ENCODE measurements around the gene MAP3K4.

The MAP3K4 gene

GRCh38 chr6:161127071-161127740 lies 135.6 kb downstream of the MAP3K4 start:
- DNase-seq (ENCODE audit: low read depth): no peak

- no peak for DNase-seq (ENCODE audit: low read depth)
Measured at GRCh38 chr6:161128230-161128629, 136.7 kb downstream of the MAP3K4 start.

- no peak for DNase-seq (ENCODE audit: low read depth)
Measured at GRCh38 chr6:161128680-161129196, 137.2 kb downstream of the MAP3K4 start.

GRCh38 chr6:161130541-161130940 lies 139.0 kb downstream of the MAP3K4 start:
- no peak for DNase-seq (ENCODE audit: low read depth)

GRCh38 chr6:161130967-161131766 lies 139.6 kb downstream of the MAP3K4 start:
- no peak for DNase-seq (ENCODE audit: low read depth)

GRCh38 chr6:161132384-161132783 lies 140.8 kb downstream of the MAP3K4 start:
- DNase-seq (ENCODE audit: low read depth): no peak

GRCh38 chr6:161133963-161134362 lies 142.4 kb downstream of the MAP3K4 start:
- DNase-seq (ENCODE audit: low read depth): no peak

GRCh38 chr6:161134550-161135298 lies 143.2 kb downstream of the MAP3K4 start:
- DNase-seq (ENCODE audit: low read depth): no peak

- DNase-seq (ENCODE audit: low read depth): no peak
Measured at GRCh38 chr6:161135695-161136591, 144.4 kb downstream of the MAP3K4 start.

- DNase-seq (ENCODE audit: low read depth): no peak
Measured at GRCh38 chr6:161136655-161137054, 145.1 kb downstream of the MAP3K4 start.

- DNase-seq (ENCODE audit: low read depth): no peak
Measured at GRCh38 chr6:161137320-161137719, 145.8 kb downstream of the MAP3K4 start.

GRCh38 chr6:161137839-161138542 lies 146.4 kb downstream of the MAP3K4 start:
- no peak for DNase-seq (ENCODE audit: low read depth)

GRCh38 chr6:161138543-161139303 lies 147.2 kb downstream of the MAP3K4 start:
- DNase-seq (ENCODE audit: low read depth): no peak

- DNase-seq (ENCODE audit: low read depth): no peak
Measured at GRCh38 chr6:161139304-161139765, 147.8 kb downstream of the MAP3K4 start.

- DNase-seq (ENCODE audit: low read depth): no peak
Measured at GRCh38 chr6:161139766-161140553, 148.4 kb downstream of the MAP3K4 start.

GRCh38 chr6:161140554-161140875 lies 148.9 kb downstream of the MAP3K4 start:
- no peak for DNase-seq (ENCODE audit: low read depth)

- DNase-seq (ENCODE audit: low read depth): no peak
Measured at GRCh38 chr6:161141173-161141572, 149.6 kb downstream of the MAP3K4 start.

GRCh38 chr6:161142957-161143296 lies 151.4 kb downstream of the MAP3K4 start:
- no peak for DNase-seq (ENCODE audit: low read depth)

- DNase-seq (ENCODE audit: low read depth): no peak
Measured at GRCh38 chr6:161143663-161144430, 152.3 kb downstream of the MAP3K4 start.
